GM12872 (cell line): ENCODE measurements around the gene PLEKHA7.

Source experiments
- CTCF ChIP-seq: IDR thresholded peaks from 3 replicates; pipeline ENCODE4 v1.5.1; 2011; ENCODE audit warnings: low read depth, mild to moderate bottlenecking, low read length, moderate library complexity; ENCODE audit not compliant: insufficient read depth

PLEKHA7 gene

GRCh38 chr11:16818284-16818683 lies 195.9 kb downstream of the PLEKHA7 start:
- no peak for TF ChIP-seq CTCF

- TF ChIP-seq CTCF: no peak
Observed at GRCh38 chr11:16817351-16817750, 196.9 kb downstream of the PLEKHA7 start.

- TF ChIP-seq CTCF: no peak
Observed at GRCh38 chr11:16816358-16817270, 197.6 kb downstream of the PLEKHA7 start.

- TF ChIP-seq CTCF: no peak
Observed at GRCh38 chr11:16815047-16815767, 199.0 kb downstream of the PLEKHA7 start.

- TF ChIP-seq CTCF: no peak
Observed at GRCh38 chr11:16814410-16815046, 199.7 kb downstream of the PLEKHA7 start.

- TF ChIP-seq CTCF: no peak
Observed at GRCh38 chr11:16813126-16813525, 201.1 kb downstream of the PLEKHA7 start.

- TF ChIP-seq CTCF: no peak
Observed at GRCh38 chr11:16812274-16812673, 201.9 kb downstream of the PLEKHA7 start.
